ENCODE results near the gene NDUFS1.
"Not testable (repeated sequence)": the region's sequence is repeated elsewhere in the genome, so short reads cannot be mapped to it uniquely, and the experiment has no call there.

DNA sequence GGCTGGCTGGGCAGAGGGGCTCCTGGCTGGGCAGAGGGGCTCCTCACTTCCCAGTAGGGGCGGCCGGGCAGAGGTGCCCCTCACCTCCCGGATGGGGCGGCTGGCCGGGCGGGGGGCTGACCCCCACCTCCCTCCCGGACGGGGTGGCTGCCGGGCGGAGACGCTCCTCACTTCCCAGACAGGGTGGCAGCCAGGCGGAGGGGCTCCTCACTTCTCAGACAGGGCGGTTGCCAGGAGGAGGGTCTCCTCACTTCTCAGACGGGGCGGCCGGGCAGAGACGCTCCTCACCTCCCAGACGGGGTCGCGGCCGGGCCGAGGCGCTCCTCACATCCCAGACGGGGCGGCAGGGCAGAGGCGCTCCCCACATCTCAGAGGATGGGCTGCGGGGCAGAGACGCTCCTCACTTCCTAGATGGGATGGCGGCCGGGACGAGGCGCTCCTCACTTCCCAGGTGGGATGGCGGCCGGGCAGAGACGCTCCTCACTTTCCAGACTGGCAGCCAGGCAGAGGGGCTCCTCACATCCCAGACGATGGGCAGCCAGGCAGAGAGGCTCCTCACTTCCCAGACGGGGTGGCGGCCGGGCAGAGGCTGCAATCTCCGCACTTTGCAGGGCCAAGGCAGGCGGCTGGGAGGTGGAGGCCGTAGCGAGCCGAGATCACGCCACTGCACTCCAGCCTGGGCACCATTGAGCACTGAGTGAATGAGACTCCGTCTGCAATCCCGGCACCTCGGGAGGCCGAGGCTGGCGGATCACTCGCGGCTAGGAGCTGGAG is 12.6 kb upstream of the NDUFS1 start:
- TF ChIP-seq, protein P1, sequence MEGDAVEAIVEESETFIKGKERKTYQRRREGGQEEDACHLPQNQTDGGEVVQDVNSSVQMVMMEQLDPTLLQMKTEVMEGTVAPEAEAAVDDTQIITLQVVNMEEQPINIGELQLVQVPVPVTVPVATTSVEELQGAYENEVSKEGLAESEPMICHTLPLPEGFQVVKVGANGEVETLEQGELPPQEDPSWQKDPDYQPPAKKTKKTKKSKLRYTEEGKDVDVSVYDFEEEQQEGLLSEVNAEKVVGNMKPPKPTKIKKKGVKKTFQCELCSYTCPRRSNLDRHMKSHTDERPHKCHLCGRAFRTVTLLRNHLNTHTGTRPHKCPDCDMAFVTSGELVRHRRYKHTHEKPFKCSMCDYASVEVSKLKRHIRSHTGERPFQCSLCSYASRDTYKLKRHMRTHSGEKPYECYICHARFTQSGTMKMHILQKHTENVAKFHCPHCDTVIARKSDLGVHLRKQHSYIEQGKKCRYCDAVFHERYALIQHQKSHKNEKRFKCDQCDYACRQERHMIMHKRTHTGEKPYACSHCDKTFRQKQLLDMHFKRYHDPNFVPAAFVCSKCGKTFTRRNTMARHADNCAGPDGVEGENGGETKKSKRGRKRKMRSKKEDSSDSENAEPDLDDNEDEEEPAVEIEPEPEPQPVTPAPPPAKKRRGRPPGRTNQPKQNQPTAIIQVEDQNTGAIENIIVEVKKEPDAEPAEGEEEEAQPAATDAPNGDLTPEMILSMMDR (IDR thresholded peaks at IDR 0.05; ENCODE audit: low read depth, low read length): not testable (repeated sequence)
- TF ChIP-seq EZH2phosphoT487 (IDR thresholded peaks at IDR 0.05; ENCODE audit: low read depth): not testable (repeated sequence)
